HL-60/S4 treated with phorbol 12-myristate 13-acetate at 8.2 ng/mL for 4 days and 3 days (cell line): ENCODE data around the gene NRP2.

Source experiments
- in situ Hi-C: fragments of 300-500 bp; cut with MboI; formaldehyde crosslinking; loops from 2 replicates; pipeline ENCODE4 v1.15.0; 2022; ENCODE audit warnings: low sequenced_read_pairs

Gene NRP2

GRCh38 chr2:205800224-205800623, 117.9 kb downstream of the NRP2 start:
- in situ Hi-C loops = no loop called here

- in situ Hi-C loops = no loop called here
Measured at GRCh38 chr2:205800773-205801172, 118.5 kb downstream of the NRP2 start.

- in situ Hi-C loops = no loop called here
Measured at GRCh38 chr2:205802065-205802464, 119.8 kb downstream of the NRP2 start.

- in situ Hi-C loops = no loop called here
Measured at GRCh38 chr2:205802941-205803340, 120.6 kb downstream of the NRP2 start.

- in situ Hi-C loops = no loop called here
Measured at GRCh38 chr2:205803500-205803899, 121.2 kb downstream of the NRP2 start.

GRCh38 chr2:205805136-205805535, 122.8 kb downstream of the NRP2 start:
- in situ Hi-C loops = no loop called here

GRCh38 chr2:205806143-205806905, 124.0 kb downstream of the NRP2 start:
- in situ Hi-C loops = no loop called here

- in situ Hi-C loops = no loop called here
Measured at GRCh38 chr2:205807229-205807628, 124.9 kb downstream of the NRP2 start.

- in situ Hi-C loops = no loop called here
Measured at GRCh38 chr2:205807758-205808157, 125.5 kb downstream of the NRP2 start.

GRCh38 chr2:205808486-205809121, 126.3 kb downstream of the NRP2 start:
- in situ Hi-C loops = no loop called here

- in situ Hi-C loops = no loop called here
Measured at GRCh38 chr2:205811387-205811786, 129.1 kb downstream of the NRP2 start.

- in situ Hi-C loops = no loop called here
Measured at GRCh38 chr2:205814039-205814364, 131.7 kb downstream of the NRP2 start.

GRCh38 chr2:205815673-205816072, 133.4 kb downstream of the NRP2 start:
- in situ Hi-C loops = no loop called here

- in situ Hi-C loops = no loop called here
Measured at GRCh38 chr2:205816268-205816667, 134.0 kb downstream of the NRP2 start.

GRCh38 chr2:205822579-205822978, 140.3 kb downstream of the NRP2 start:
- in situ Hi-C loops = no loop called here

- in situ Hi-C loops = no loop called here
Measured at GRCh38 chr2:205827809-205828365, 145.6 kb downstream of the NRP2 start.

GRCh38 chr2:205833864-205834263, 151.6 kb downstream of the NRP2 start:
- in situ Hi-C loops = no loop called here

- in situ Hi-C loops = no loop called here
Measured at GRCh38 chr2:205834796-205835195, 152.5 kb downstream of the NRP2 start.

GRCh38 chr2:205835251-205835791, 153.0 kb downstream of the NRP2 start:
- in situ Hi-C loops = no loop called here

GRCh38 chr2:205835923-205836322, 153.6 kb downstream of the NRP2 start:
- in situ Hi-C loops = no loop called here

GRCh38 chr2:205836477-205837221, 154.3 kb downstream of the NRP2 start:
- in situ Hi-C loops = no loop called here
